HG02981 (cell line): ENCODE results near the gene GNB3.
"Not testable (repeated sequence)": the region's sequence is repeated elsewhere in the genome, so short reads cannot be mapped to it uniquely, and the experiment has no call there.

Source experiments
- ATAC-seq: cut with Tn5 transposase; IDR thresholded peaks from one replicate; pipeline ENCODE4 v1.9.1; 2021; ENCODE audit warnings: mild to moderate bottlenecking, moderate library complexity; ENCODE audit not compliant: unreplicated experiment

GNB3 gene

DNA sequence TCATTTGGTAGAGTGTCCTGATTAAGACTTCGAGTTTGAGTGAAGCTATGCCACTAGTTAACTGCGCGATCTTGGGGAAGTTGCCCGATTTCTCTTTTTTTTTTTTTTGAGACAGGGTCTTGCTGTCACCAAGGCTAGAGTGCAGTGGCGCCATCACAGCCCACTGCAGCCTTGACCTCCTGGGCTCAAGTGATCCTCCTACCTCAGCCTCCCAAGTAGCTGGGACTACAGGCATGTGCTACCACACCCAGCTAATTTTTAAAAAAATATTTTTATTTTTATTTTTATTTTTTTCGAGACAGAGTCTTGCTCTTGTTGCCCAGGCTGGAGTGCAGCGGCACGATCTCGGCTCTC is 33.3 kb downstream of the GNB3 start:
- ATAC-seq, result not testable (repeated sequence)

DNA sequence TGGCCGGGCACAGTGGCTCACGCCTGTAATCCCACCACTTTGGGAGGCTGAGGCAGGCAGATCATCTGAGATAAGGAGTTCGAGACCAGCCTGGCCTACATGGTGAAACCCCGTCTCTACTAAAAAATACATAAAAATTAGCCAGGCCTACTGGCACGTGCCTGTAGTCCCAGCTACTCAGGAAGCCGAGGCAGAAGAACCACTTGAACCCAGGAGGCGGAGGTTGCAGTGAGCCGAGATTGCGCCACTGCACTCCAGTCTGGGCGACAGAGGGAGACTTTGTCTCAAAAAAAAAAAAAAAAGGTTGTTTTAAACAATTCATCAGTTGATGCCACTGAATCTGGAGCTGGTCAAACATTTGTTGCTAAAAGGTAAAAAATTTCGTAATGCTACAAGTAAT is 39.1 kb downstream of the GNB3 start:
- ATAC-seq, result not testable (repeated sequence)

DNA sequence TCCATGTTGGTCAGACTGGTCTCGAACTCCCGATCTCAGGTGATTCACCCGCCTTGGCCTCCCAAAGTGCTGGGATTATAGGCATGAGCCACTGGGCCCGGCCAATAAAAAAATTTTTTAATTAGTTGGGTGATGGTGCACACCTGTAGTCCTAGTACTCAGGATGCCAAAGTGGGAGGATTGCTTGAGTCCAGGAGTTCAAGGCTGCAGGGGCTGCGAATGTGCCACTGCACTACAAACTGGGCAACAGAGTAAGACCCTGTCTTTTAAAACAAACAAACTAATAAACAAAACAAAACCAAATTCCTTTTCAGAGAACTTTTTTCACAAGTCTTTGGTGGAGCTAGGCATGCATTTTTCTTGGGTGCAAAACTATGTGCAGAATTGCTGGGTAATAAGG is 42.5 kb downstream of the GNB3 start:
- ATAC-seq, result no peak

DNA sequence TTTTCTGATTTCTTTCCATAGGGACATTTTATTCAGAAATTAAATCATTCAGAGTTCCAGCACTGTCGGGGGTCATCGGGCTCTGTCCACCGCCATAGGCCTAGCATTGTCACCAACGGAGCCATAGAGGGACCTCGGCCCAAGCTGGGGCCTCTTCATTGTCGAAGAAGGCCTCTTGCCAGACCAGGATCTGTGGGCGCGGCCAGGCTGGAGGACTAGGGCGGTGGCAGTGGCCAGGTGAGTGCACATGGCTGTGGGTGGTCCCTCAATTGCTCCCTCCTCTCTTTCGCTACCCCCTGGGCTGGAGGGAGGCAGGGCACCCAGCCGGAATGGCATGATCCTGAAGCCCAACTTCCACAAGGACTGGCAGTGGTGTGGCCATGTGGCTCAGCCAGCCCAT is 43.0 kb downstream of the GNB3 start:
- no peak for ATAC-seq

DNA sequence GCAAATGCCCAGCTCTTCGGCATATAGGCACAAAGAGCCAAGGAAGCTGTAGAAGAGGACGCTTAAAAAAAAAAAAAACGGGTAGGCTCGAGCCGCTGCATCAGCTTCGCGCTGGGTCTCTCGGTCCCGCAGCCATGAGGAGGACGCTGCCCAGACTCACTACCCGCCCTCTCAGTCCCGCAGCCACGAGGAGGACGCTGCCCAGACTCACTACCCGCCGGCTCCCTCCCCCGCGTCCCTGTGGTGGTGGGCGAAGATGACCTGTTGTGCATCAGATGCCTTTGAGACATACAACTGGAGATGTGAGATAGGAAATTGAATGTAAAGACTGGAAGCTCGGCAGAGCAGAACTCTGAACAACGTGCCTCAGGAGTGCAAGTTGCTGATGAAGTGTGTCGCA is 43.8 kb downstream of the GNB3 start:
- ATAC-seq, result no peak

DNA sequence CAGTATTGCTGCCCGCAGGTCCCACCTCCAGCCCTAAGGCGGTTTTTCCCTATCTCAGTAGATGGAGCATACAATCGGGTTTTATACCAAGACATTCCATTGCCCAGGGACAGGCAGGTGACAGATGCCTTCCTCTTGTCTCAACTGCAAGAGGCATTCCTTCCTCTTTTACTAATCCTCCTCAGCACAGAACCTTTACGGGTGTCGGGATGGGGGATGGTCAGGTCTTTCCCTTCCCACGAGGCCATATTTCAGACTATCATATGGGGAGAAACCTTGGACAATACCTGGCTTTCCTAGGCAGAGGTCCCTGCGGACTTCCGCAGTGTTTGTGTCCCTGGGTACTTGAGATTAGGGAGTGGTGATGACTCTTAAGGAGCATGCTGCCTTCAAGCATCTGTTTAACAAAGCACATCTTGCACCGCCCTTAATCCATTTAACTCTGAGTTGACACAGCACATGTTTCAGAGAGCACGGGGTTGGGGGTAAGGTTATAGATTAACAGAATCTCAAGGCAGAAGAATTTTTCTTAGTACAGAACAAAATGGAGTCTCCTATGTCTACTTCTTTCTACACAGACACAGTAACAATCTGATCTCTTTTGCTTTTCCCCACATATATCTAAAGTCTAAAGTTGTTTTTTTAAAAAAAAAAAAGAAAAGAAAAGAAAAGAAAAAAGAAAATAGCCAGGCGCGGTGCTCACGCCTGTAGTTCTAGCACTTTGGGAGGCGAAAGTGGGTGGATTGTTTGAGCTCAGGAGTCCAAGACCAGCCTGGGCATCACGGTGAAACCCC is 45.7 kb downstream of the GNB3 start:
- ATAC-seq, result not testable (repeated sequence)

DNA sequence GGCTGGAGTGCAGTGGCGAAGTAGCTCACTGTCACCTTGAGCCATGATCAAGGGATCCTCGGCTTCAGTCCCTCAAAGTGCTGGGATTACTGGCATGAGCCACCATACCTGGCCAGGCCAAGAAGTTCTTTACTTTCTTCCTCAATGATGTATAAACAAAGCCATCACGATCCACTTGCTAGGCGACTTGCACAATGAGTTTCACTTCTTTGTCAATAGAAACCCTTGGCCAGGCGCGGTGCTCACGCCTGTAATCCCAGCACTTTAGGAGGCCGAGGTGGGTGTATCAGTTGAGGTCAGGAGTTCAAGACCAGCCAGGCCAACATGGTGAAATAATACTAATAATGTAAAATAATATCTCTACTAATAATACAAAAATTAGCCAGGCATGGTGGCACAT is 46.7 kb downstream of the GNB3 start:
- ATAC-seq, result no peak

DNA sequence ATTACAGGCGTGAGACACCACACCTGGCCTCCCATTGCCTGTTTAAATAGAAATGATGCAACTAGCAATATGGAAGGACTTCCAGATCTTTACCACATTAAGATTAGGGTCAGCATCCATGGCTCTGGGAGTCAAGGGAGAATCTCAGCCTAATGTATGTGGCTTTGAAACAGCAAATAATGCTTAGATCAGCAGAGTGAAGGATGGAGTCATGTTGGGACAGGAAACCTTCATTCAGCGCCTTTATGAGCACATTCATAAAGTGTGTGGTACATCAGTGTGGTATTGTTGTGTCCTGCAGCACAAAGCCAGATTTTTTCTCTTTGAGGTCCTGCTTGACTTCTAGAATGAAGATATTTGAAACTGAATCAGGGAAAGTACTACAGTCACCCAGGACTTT is 47.6 kb downstream of the GNB3 start:
- no peak for ATAC-seq

DNA sequence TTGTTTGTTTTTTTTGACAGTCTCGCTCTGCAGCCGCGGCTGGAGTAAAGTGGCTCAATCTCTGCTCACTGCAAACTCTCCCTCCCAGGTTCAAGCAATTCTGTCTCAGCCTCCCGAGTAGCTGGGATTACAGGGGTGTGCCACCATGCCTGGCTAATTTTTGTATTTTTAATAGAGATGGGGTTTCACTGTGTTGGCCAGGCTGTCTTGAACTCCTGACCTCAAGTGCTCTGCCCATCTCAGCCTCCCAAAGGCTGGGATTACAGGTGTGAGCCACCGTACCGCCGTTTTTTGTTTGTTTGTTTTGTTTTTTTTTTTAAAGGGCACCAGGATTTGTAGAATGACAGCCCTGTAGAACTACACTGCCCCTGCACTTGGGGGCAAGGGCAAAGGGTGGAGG is 48.1 kb downstream of the GNB3 start:
- ATAC-seq, result not testable (repeated sequence)

DNA sequence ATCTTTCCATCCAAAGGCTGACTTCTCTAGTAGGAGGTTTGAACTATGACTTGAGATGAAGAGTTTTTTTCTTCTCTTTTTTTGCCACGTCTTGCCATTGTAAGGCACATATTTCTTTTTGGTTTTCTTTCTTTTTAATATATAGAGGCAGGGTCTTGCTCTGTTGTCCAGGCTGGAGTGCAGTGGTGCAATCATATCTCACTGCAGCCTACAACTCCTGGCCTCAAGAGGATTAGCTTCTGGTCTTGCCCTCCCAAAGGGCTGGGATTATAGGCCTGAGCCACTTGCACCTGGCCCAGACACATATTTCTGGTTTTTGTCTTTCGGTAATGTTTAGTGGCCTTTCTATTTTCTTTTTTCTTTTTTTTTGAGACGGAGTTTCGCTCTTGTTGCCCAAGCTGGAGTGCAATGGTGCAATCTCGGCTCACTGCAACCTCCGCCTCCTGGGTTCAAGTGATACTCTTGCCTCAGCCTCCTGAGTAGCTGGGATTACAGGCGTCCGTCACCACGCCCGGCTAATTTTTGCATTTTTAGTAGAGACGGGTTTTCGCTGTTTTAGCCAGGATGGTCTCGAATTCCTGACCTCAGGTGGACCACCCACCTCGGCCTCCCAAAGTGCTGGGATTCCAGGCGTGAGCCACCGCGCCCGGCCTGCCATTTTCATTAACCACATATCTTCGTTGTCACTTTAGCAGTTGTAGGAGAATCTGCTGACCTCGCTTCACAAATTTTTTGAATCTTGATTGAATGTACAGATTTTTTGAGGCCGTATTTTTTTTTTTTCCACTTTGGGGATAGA is 49.2 kb downstream of the GNB3 start:
- ATAC-seq, result not testable (repeated sequence)

DNA sequence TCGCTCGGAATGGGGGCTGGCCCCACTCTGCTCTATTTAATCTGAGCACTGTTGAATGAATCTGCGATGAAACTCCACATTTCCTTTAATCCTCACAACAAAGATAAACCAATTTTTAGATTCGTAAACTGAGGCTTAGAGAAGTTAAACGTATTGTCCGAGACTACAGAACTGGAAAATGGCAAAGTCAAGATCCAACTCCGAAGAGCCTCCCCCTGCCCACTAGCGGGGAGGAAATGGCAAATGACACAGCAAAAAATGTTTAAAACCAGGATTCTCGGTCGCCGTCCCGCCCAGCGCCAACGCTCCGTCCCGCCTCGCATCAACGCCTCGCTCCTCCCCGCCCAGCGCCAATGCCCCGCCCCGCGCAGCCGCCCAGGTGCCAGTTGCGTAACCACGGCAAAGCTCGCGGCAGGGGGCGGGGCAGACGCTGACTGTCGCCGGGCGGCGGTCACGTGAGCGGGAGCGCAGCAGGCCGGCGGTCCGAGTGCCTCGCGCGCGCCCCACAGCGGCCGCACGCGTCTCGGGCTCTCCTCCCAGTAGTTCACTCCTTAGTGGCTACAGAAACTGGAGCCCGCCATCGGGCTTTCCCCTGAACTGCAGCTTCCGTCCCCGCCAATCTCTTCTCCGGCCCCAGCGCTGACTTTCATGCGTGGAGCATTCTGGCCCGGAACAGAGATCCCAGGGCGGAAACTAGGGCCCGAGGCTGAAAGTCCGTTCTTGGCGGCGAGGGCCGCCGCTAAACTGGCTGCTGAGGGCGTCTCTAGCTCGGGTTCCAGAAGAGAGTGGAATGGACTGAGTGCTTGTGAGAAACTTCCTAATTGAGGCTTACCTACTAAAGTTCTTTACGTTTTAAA is 50.3 kb downstream of the GNB3 start:
- ATAC-seq, result peak; percentile 96

DNA sequence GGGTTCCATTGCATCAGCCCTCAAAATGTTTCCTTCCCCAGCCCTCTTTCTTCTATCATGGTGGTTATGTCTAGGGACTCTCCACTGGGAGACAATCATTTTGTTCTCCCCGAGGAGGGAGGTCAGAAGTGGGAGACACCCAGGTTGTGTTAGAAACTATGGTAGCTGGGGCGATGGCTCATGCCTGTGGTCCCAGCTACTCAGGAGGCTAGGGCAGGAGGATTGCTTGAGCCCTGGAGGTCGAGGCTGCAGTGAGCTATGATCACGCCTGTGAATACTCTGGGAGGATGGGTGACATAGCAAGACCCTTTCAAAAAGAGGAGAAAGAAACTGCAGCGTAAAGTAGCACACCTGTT is 50.9 kb downstream of the GNB3 start:
- ATAC-seq, result no peak

DNA sequence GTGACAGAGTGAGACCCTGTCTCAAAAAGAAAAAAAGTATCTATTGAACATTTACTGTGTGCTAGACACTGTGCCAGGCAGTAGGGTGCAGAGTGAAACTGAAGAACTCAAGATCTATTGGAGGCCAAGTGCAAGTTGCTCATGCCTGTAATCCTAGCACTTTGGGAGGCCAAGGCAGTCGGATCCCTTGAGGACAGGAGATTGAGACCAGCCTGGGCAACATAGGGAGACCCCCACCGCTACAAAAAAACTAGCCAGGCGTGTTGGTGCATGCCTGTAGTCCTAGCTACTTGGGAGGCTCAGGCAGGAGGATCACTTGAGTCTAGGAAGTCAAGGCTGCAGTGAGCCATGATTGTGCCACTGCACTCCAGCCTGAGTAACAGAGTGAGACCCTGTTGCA is 52.0 kb downstream of the GNB3 start:
- not testable (repeated sequence) for ATAC-seq

DNA sequence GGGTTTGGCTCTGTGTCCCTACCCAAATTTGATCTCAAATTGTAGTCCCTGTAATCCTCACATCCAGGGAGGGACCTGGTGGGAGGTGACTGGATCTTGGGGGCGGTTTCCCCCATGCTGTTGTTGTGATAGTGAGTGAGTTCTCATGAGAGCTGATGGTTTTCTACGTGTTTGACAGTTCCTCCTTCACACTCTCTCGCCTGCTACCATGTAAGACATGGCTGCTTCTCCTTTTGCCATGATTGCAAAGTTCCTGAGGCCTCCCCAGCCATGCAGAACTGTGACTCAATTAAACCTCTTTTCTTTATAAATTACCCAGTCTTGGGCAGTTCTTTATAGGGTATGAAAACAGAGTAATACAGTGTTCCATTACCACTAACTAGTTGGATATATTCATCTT is 53.6 kb downstream of the GNB3 start:
- no peak for ATAC-seq
